GM12873 (cell line): ENCODE measurements around the gene ARID5A.
A peak's percentile ranks its signal among the peaks of the same experiment; 100 is the strongest.

Source experiments
- TF ChIP-seq, protein P1 (sequence below): IDR thresholded peaks from 2 replicates; pipeline ENCODE4 v1.5.1; 2012; ENCODE audit warnings: low read depth, mild to moderate bottlenecking, moderate library complexity, low read length, control low read depth; ENCODE audit not compliant: insufficient read depth; ENCODE audit errors: missing control alignments

Gene ARID5A

DNA sequence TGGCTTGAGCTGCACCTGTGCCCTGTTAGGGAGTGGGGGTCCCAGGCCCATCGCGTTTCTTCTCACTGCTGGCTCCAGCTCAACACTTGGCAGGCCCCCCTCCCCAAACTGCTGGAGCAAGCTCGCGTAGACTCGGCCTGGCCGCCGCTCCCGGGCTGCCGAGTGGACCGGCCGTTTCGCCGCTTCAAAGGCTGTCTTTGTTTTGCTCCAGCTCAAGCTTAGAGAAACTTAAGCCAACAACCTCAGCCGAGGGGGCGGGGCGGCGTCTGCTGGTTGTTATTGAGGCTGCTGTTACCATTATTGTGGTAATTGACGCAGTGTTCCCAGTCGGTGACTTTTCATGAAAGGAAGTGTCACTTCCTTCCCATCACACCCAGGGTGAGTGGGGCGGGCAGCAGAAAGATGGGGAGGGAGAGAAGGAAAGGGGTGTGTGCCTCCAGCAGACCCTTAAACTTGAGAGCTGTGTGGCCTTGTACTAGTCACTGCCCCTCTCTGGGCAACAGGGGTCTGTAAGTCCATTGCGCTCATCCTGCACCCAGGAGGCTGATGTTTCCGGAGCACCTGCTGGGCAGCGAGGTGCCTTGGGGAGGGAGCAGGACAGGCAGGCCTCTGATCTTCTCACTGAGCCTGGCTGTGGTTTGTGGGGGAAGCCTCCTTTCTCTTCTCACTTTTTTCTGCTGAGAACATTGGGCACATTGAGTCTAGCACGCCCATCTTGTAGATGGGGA, 2.1 kb downstream of the ARID5A start:
- TF ChIP-seq, protein P1, sequence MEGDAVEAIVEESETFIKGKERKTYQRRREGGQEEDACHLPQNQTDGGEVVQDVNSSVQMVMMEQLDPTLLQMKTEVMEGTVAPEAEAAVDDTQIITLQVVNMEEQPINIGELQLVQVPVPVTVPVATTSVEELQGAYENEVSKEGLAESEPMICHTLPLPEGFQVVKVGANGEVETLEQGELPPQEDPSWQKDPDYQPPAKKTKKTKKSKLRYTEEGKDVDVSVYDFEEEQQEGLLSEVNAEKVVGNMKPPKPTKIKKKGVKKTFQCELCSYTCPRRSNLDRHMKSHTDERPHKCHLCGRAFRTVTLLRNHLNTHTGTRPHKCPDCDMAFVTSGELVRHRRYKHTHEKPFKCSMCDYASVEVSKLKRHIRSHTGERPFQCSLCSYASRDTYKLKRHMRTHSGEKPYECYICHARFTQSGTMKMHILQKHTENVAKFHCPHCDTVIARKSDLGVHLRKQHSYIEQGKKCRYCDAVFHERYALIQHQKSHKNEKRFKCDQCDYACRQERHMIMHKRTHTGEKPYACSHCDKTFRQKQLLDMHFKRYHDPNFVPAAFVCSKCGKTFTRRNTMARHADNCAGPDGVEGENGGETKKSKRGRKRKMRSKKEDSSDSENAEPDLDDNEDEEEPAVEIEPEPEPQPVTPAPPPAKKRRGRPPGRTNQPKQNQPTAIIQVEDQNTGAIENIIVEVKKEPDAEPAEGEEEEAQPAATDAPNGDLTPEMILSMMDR: peak; percentile 1

DNA sequence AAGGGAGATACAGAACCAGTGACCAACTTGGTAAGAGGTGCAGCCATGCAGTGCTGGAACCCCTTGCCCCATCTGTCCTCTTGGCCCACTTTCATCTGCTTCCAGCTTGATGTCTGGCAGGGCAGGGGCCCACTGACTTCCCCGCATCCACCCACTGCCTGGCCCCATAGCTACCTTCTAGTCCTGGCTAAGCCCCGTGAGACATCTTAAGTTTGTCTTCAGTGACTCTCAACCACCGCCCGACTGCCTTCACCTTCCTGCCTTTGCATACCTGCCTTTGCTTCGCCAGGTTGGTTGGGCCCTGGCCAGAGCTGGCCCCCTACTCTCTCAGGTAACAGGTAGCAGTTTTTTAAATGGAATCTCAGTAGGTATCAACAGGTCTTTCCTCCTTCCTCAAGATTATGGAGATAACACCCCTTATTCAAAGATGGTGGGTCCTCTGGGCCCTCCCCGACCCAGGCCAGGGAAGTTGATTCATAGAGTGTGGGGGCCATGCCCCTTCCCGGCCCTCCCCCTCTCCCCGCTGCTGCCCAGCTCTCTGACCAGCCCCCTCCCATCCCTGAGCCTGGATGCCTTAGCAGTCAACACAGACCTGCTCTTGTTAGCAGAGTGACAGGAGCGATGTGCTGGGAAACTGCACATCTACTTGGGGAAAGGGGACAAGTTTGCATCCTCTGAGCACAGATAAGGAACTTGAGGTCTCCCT, 2.8 kb downstream of the ARID5A start:
- TF ChIP-seq, protein P1: no peak

DNA sequence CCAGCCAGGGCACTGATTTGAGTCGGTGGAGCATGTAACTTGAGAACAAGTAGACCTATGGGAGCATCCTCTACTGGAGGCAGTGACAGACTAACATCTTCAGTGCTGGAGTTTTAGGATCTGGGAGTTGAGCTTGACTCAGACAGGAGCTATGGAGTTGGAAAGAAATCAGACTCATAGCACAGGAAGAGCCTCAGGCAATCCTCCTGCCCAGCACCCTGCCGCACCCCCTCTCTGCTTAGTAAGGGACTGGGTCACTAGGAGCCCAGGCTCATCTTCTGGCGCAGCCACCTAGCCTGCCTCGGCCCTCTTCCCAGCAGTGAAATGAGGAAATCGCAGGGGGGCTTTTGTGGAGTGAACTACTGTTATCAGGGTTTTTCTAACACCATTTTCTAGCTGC, 3.6 kb downstream of the ARID5A start:
- TF ChIP-seq, protein P1: no peak

DNA sequence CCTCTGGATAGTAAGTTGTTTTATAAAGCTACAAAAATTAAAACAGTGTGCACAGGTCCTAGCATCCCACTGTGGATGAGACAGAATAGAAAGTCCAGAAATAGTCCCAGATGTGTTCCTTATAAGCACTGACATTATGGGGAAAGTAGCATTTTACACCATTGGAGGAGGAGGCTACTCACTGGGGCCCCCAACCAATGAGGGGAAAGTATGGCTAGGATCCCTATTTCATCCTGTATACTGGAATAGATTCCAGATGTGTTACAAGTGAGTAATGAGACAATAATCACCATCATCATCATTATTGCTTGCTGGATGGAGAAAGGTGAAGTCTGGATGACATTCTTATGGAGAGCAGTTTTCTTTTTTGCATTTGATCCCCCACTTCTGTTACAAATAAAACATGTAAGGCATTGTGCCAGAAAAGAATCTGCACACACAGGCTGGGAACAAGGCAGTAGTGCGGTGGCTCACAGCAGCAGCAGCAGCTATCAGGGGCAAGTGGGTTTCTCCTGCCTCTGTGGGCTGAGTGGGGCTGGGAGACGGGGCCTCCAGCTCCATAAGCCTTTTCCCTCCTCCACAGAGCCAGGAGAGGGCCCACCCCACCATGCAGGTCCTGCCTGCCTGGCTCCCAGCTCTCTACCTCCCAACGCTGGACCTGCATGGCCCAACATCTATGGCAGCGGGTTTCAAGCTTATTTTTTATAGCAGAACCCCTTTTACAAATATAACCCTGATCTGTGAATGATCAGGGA, 5.0 kb downstream of the ARID5A start:
- TF ChIP-seq, protein P1: no peak

DNA sequence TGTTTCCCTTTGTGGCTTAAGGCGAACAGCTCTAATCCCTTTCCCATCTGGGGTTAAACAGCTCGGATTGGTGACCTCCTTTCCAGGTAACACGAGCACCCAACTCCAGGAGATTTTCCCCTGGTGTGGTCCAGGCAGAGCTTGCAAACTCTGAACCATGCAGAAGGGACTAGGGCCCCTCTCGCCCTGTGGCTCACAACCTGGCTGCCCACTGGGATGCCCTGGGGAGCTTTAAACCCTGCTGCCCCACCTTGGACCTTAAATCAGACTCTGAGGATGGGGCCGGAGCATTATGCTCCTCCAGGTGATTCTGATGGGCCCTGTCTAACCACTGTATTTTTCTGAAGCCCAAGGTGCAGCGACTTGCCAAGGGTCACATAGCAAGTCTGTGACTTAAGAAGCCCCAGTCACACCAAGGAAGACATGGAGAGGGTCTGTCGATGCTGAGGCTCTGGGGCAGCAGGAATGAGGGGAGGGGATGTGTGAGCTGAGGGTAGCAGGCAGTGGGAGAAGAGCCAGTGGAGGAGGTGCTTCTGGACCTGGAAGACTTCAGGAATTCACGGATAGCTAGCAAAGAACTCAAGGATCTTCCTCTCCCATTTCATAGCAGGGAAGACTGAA, 5.9 kb downstream of the ARID5A start:
- TF ChIP-seq, protein P1: no peak

DNA sequence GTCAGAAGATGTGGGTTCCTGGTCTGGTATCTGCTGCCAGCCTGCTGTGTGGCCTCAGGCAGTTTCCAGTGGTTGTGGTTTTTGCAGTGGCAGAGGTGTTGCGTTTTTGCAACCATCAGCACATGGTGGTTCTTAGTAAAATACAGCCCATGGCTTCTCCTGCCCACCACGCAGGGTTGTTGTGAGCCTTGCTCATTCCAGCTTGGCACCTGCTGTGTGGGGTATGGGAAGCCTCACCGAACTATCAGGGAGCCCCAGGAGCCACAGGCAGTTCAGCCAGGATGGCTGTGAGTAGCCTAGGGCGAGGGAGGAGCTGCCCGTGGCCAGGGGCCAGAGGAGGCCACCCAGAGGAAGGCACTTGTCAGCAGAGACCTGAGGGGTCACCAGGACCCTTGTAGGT, 9.8 kb downstream of the ARID5A start:
- TF ChIP-seq, protein P1: no peak
